OCI-M1 (cell line): ENCODE data around the gene ECHS1.

ENCODE experiments used
- DNase-seq: peaks from one replicate; lab custom pipeline; 2025; lab: John Stamatoyannopoulos, UW

The ECHS1 gene

GRCh38 chr10:133341983-133342382 lies 31.2 kb downstream of the ECHS1 start:
- DNase-seq = no peak

- no peak for DNase-seq
Measured at GRCh38 chr10:133339708-133340380, 33.3 kb downstream of the ECHS1 start.

GRCh38 chr10:133338080-133339071 lies 34.8 kb downstream of the ECHS1 start:
- no peak for DNase-seq

- DNase-seq = no peak
Measured at GRCh38 chr10:133337370-133337725, 35.8 kb downstream of the ECHS1 start.

GRCh38 chr10:133336577-133337369 lies 36.4 kb downstream of the ECHS1 start, which contains the start of gene CALY:
Gene CALY, minus strand, starts transcription at chr10:133336896. Its CDS starts 7,907 bp downstream, at chr10:133328989.
- DNase-seq = no peak

- no peak for DNase-seq
Measured at GRCh38 chr10:133336118-133336576, 37.0 kb downstream of the ECHS1 start.

GRCh38 chr10:133335246-133336117 lies 37.7 kb downstream of the ECHS1 start:
- DNase-seq = no peak

- DNase-seq = no peak
Measured at GRCh38 chr10:133334503-133335245, 38.5 kb downstream of the ECHS1 start.

- DNase-seq = no peak
Measured at GRCh38 chr10:133332936-133333699, 40.0 kb downstream of the ECHS1 start.

- peak; percentile 95 for DNase-seq
Measured at GRCh38 chr10:133329491-133330202, 43.5 kb downstream of the ECHS1 start.

- no peak for DNase-seq
Measured at GRCh38 chr10:133328358-133329343, 44.5 kb downstream of the ECHS1 start.

- DNase-seq = no peak
Measured at GRCh38 chr10:133327651-133328357, 45.4 kb downstream of the ECHS1 start.

- DNase-seq = no peak
Measured at GRCh38 chr10:133326745-133327650, 46.2 kb downstream of the ECHS1 start.

GRCh38 chr10:133326223-133326551 lies 47.0 kb downstream of the ECHS1 start:
- DNase-seq = no peak

- DNase-seq = no peak
Measured at GRCh38 chr10:133325440-133326222, 47.5 kb downstream of the ECHS1 start.
